ENCODE data around the gene OR8B8. TPM values are rescaled to one million over a fixed set of nuclear protein-coding genes. Genes with fewer than 3 reads are reported as not detected.

The OR8B8 gene
- not detected for total RNA-seq

- no peak for ATAC-seq
- DNase-seq (ENCODE audit: low spot score): no peak
- Mint-ChIP-seq H3K9me3 (no peaks in the 10 kb centered on the region), H3K4me3 (no peak within 1 kb of the TSS), H3K36me3 (no peaks in the 10 kb centered on the region), H3K27me3 (peaks cover 4 to 22% of the 10 kb centered on the region in 2 donors), H3K4me1 (ENCODE audit: low read depth in 2 of 2) (no peaks in the 10 kb centered on the region), H3K27ac (no peak within 1 kb of the TSS)
These were observed at the start of gene OR8B8 for GRCh38 chr11:124445646-124446150. Gene OR8B8, minus strand, starts transcription at chr11:124445696. Its CDS starts 4,611 bp downstream, at chr11:124441085.

- DNase-seq (ENCODE audit: low spot score) (no peak), ATAC-seq (no peak)
- Mint-ChIP-seq H3K4me3 (no peak overlapping the region), H3K4me1 (ENCODE audit: low read depth in 2 of 2) (no peaks in the 10 kb centered on the region), H3K9me3 (no peaks in the 10 kb centered on the region), H3K27me3 (peaks cover 2 to 16% of the 10 kb centered on the region in 2 donors), H3K27ac (no peak overlapping the region), H3K36me3 (no peaks in the 10 kb centered on the region)
These were observed 47.6 kb upstream of the OR8B8 start for GRCh38 chr11:124493016-124493655.

GRCh38 chr11:124483422-124483821, 37.9 kb upstream of the OR8B8 start:
- no peak for DNase-seq (ENCODE audit: low spot score)
- H3K36me3 Mint-ChIP-seq: no peaks in the 10 kb centered on the region
- H3K27me3 Mint-ChIP-seq: peaks cover 11 to 49% of the 10 kb centered on the region in 2 donors
- peaks cover 6% of the 10 kb centered on the region for H3K9me3 Mint-ChIP-seq
- peaks cover 9 to 12% of the 10 kb centered on the region in 2 donors for H3K4me1 Mint-ChIP-seq (ENCODE audit: low read depth in 2 of 2)
- H3K4me3 Mint-ChIP-seq: no peak overlapping the region
- H3K27ac Mint-ChIP-seq: no peak overlapping the region
- no peak for ATAC-seq

- Mint-ChIP-seq H3K4me3 (no peak overlapping the region), H3K27ac (no peak overlapping the region), H3K9me3 (peaks cover 6% of the 10 kb centered on the region), H3K36me3 (no peaks in the 10 kb centered on the region), H3K27me3 (peaks cover 11 to 49% of the 10 kb centered on the region in 2 donors), H3K4me1 (ENCODE audit: low read depth in 2 of 2) (peaks cover 9 to 12% of the 10 kb centered on the region in 2 donors)
- DNase-seq (ENCODE audit: low spot score): no peak
- no peak for ATAC-seq
These were observed 37.1 kb upstream of the OR8B8 start for GRCh38 chr11:124482362-124483147.

GRCh38 chr11:124481365-124482323, 36.1 kb upstream of the OR8B8 start:
- peak overlapping the region; percentile 4 to 52 for H3K27ac Mint-ChIP-seq
- ATAC-seq: peak in 1 of 2 donors; percentile 54

GRCh38 chr11:124479561-124479960, 34.1 kb upstream of the OR8B8 start:
- DNase-seq (ENCODE audit: low spot score) (no peak), ATAC-seq (no peak)
- Mint-ChIP-seq H3K4me1 (ENCODE audit: low read depth in 2 of 2) (peaks cover 9 to 12% of the 10 kb centered on the region in 2 donors), H3K27me3 (peaks cover 14 to 55% of the 10 kb centered on the region in 2 donors), H3K36me3 (no peaks in the 10 kb centered on the region), H3K27ac (no peak overlapping the region), H3K9me3 (peaks cover 5% of the 10 kb centered on the region), H3K4me3 (no peak overlapping the region)

More at GRCh38 chr11:124481365-124482323, 36.1 kb upstream of the OR8B8 start:
- peaks cover 9 to 12% of the 10 kb centered on the region in 2 donors for H3K4me1 Mint-ChIP-seq (ENCODE audit: low read depth in 2 of 2)
- H3K4me3 Mint-ChIP-seq: peak overlapping the region; percentile 82
- H3K9me3 Mint-ChIP-seq: peaks cover 6% of the 10 kb centered on the region
- H3K27me3 Mint-ChIP-seq: peaks cover 11 to 42% of the 10 kb centered on the region in 2 donors
- no peak for DNase-seq (ENCODE audit: low spot score)
- H3K36me3 Mint-ChIP-seq: no peaks in the 10 kb centered on the region

- DNase-seq (ENCODE audit: low spot score): no peak
- ATAC-seq: no peak
- H3K4me1 Mint-ChIP-seq (ENCODE audit: low read depth in 2 of 2): no peaks in the 10 kb centered on the region
- peaks cover 2% of the 10 kb centered on the region for H3K9me3 Mint-ChIP-seq
- no peak overlapping the region for H3K4me3 Mint-ChIP-seq
- H3K36me3 Mint-ChIP-seq: no peaks in the 10 kb centered on the region
- peaks cover 3 to 36% of the 10 kb centered on the region in 2 donors for H3K27me3 Mint-ChIP-seq
- no peak overlapping the region for H3K27ac Mint-ChIP-seq
These were observed 29.8 kb upstream of the OR8B8 start for GRCh38 chr11:124475265-124475664.

- Mint-ChIP-seq H3K4me3 (no peak overlapping the region), H3K36me3 (no peaks in the 10 kb centered on the region), H3K27me3 (peaks cover 3 to 32% of the 10 kb centered on the region in 2 donors), H3K9me3 (peaks cover 2% of the 10 kb centered on the region), H3K27ac (no peak overlapping the region), H3K4me1 (ENCODE audit: low read depth in 2 of 2) (no peaks in the 10 kb centered on the region)
- ATAC-seq (no peak), DNase-seq (ENCODE audit: low spot score) (no peak)
These were observed 29.3 kb upstream of the OR8B8 start for GRCh38 chr11:124474779-124475178.

GRCh38 chr11:124474079-124474478, 28.6 kb upstream of the OR8B8 start:
- no peak for DNase-seq (ENCODE audit: low spot score)
- Mint-ChIP-seq H3K9me3 (peaks cover 2% of the 10 kb centered on the region), H3K36me3 (no peaks in the 10 kb centered on the region), H3K27me3 (peaks cover 6 to 31% of the 10 kb centered on the region in 2 donors), H3K27ac (no peak overlapping the region), H3K4me3 (no peak overlapping the region), H3K4me1 (ENCODE audit: low read depth in 2 of 2) (no peaks in the 10 kb centered on the region)
- no peak for ATAC-seq

- H3K4me1 Mint-ChIP-seq (ENCODE audit: low read depth in 2 of 2): no peaks in the 10 kb centered on the region
- H3K36me3 Mint-ChIP-seq: no peaks in the 10 kb centered on the region
These were observed 28.0 kb upstream of the OR8B8 start for GRCh38 chr11:124473476-124473875.

GRCh38 chr11:124470561-124471227, 25.2 kb upstream of the OR8B8 start:
- H3K36me3 Mint-ChIP-seq: no peaks in the 10 kb centered on the region
- no peak overlapping the region for H3K4me3 Mint-ChIP-seq
- no peaks in the 10 kb centered on the region for H3K4me1 Mint-ChIP-seq (ENCODE audit: low read depth in 2 of 2)
- H3K27ac Mint-ChIP-seq: no peak overlapping the region
- H3K27me3 Mint-ChIP-seq: peaks cover 6 to 25% of the 10 kb centered on the region in 2 donors
- no peak for ATAC-seq
- peaks cover 2% of the 10 kb centered on the region for H3K9me3 Mint-ChIP-seq
- no peak for DNase-seq (ENCODE audit: low spot score)

More at GRCh38 chr11:124473476-124473875, 28.0 kb upstream of the OR8B8 start:
- peaks cover 7 to 34% of the 10 kb centered on the region in 2 donors for H3K27me3 Mint-ChIP-seq
- H3K9me3 Mint-ChIP-seq: peaks cover 2% of the 10 kb centered on the region
- ATAC-seq (no peak), DNase-seq (ENCODE audit: low spot score) (no peak)
- no peak overlapping the region for H3K27ac Mint-ChIP-seq
- H3K4me3 Mint-ChIP-seq: no peak overlapping the region

- Mint-ChIP-seq H3K36me3 (no peaks in the 10 kb centered on the region), H3K4me3 (no peak overlapping the region), H3K27me3 (peaks cover 11 to 15% of the 10 kb centered on the region in 2 donors), H3K27ac (no peak overlapping the region), H3K9me3 (no peaks in the 10 kb centered on the region), H3K4me1 (ENCODE audit: low read depth in 2 of 2) (no peaks in the 10 kb centered on the region)
- no peak for DNase-seq (ENCODE audit: low spot score)
- ATAC-seq: no peak
These were observed 22.0 kb upstream of the OR8B8 start for GRCh38 chr11:124467381-124467927.
